OCI-LY3 (cell line): ENCODE results near the gene GALNT1.

Experiments used
- H2AFZ ChIP-seq: fragments of 200-600, 300-600 bp; shearing (Covaris generic); 2 replicates; pipeline ENCODE4 v1.6.0; 2014; ENCODE audit warnings: antibody characterized with exemption, low read depth, low read length
- H3K27ac ChIP-seq: fragments of 200-600, 300-600 bp; sonication (generic); 2 replicates; pipeline ENCODE4 v1.5.1; 2014; ENCODE audit warnings: mild to moderate bottlenecking, low read length, moderate library complexity, mixed read lengths
- H3K27me3 ChIP-seq: fragments of 200-600, 300-600 bp; sonication (generic); 2 replicates; pipeline ENCODE4 v1.6.1; 2014; ENCODE audit warnings: low read depth, low read length, mixed read lengths
- H3K36me3 ChIP-seq: fragments of 200-600, 300-600 bp; sonication (generic); replicated peaks from 2 replicates; pipeline ENCODE3; 2014; ENCODE audit warnings: low read depth, low read length, mixed read lengths
- H3K4me1 ChIP-seq: fragments of 300-600, 200-600 bp; sonication (generic); 2 replicates; pipeline ENCODE4 v1.6.1; 2014; ENCODE audit warnings: low read length, mixed read lengths
- H3K4me2 ChIP-seq: fragments of 200-600, 300-600 bp; sonication (generic); 2 replicates; pipeline ENCODE4 v1.6.1; 2014; ENCODE audit warnings: low read length, mixed read lengths
- H3K4me3 ChIP-seq: fragments of 300-600, 200-600 bp; sonication (generic); 2 replicates; pipeline ENCODE4 v1.5.1; 2014; ENCODE audit warnings: antibody characterized with exemption, mild to moderate bottlenecking, low read length, moderate library complexity
- H3K79me2 ChIP-seq: fragments of 300-600, 200-600 bp; shearing (Covaris generic); 2 replicates; pipeline ENCODE4 v1.6.1; 2014; ENCODE audit warnings: mild to moderate bottlenecking, low read length, mixed read lengths
- H3K9ac ChIP-seq: fragments of 300-600, 200-600 bp; shearing (Covaris generic); 2 replicates; pipeline ENCODE4 v1.6.0; 2014; ENCODE audit warnings: mild to moderate bottlenecking, low read length, moderate library complexity
- H3K9me3 ChIP-seq: fragments of 200-600, 300-600 bp; shearing (Covaris generic); 2 replicates; pipeline ENCODE4 v1.6.1; 2014; ENCODE audit warnings: low read length, mixed read lengths; ENCODE audit not compliant: insufficient read depth
- H4K20me1 ChIP-seq: fragments of 200-600, 300-600 bp; sonication (generic); 2 replicates; pipeline ENCODE4 v1.6.1; 2016; ENCODE audit warnings: low read length, mixed read lengths; ENCODE audit not compliant: insufficient read depth
- EZH2phosphoT487 ChIP-seq: fragments of 200-600 bp; shearing (Covaris generic); IDR thresholded peaks from 2 replicates; pipeline ENCODE4 v1.6.1; 2018; ENCODE audit warnings: antibody characterized with exemption, mixed run types, low read depth
- TF ChIP-seq, protein P1 (sequence below): fragments of 200-600, 300-600 bp; sonication (generic); IDR thresholded peaks from 2 replicates; pipeline ENCODE4 v1.5.1; 2014; ENCODE audit warnings: antibody characterized with exemption, low read length, low read depth

The GALNT1 gene

DNA sequence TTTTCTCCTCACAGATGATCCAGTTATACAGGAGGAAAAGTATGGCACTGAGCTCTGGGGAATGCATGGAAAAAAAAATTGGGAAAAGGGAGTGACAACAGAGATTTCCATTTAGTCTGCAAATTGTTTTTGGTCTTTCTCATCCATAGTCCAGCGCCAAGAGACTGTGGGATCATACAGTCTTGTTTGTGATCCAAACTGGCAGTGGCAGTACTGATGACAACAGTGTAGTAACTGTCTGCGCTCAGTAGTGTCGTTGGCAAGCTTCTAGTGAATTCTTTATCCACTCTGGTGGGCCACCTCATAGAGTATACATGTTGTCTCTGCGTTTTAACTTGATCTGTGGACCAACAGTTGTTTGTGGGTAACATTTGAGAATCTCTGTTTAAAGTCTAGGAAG is 37.9 kb downstream of the GALNT1 start:
- no peak overlapping the region for H3K4me3 ChIP-seq
- H3K4me1 ChIP-seq, result peaks cover 37% of the 10 kb centered on the region
- no peak overlapping the region for H2AFZ ChIP-seq
- no peak overlapping the region for H3K4me2 ChIP-seq
- peaks cover 43% of the 10 kb centered on the region for H3K79me2 ChIP-seq
- no peak overlapping the region for H3K27ac ChIP-seq
- no peak overlapping the region for H3K9ac ChIP-seq
- H3K36me3 ChIP-seq, result no peaks in the 10 kb centered on the region
- no peaks in the 10 kb centered on the region for H3K27me3 ChIP-seq
- TF ChIP-seq EZH2phosphoT487, result no peak
- peaks cover 10% of the 10 kb centered on the region for H4K20me1 ChIP-seq
- no peaks in the 10 kb centered on the region for H3K9me3 ChIP-seq

DNA sequence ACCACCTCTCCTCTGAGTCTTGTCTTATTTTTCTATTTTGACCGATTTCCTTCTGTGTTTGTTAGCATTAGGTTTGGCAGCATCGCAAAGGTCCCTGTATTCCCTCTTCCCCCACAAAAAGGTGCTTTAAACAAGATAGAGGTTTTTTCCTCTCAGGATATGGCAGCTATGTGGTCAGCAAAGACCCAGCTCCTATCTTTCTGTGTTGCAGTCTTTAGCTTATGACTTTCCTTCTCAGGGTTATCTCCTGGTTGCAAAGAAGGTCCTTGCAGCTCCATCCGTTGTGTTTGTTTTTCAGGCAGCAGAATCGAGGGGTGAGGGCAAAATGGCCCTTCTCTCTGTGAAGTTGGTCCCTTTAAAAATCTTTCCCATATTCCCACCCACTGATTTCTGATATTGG is 38.4 kb downstream of the GALNT1 start:
- TF ChIP-seq, protein P1, sequence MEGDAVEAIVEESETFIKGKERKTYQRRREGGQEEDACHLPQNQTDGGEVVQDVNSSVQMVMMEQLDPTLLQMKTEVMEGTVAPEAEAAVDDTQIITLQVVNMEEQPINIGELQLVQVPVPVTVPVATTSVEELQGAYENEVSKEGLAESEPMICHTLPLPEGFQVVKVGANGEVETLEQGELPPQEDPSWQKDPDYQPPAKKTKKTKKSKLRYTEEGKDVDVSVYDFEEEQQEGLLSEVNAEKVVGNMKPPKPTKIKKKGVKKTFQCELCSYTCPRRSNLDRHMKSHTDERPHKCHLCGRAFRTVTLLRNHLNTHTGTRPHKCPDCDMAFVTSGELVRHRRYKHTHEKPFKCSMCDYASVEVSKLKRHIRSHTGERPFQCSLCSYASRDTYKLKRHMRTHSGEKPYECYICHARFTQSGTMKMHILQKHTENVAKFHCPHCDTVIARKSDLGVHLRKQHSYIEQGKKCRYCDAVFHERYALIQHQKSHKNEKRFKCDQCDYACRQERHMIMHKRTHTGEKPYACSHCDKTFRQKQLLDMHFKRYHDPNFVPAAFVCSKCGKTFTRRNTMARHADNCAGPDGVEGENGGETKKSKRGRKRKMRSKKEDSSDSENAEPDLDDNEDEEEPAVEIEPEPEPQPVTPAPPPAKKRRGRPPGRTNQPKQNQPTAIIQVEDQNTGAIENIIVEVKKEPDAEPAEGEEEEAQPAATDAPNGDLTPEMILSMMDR, result no peak
- no peak for TF ChIP-seq EZH2phosphoT487
- Histone ChIP-seq H3K4me1 (peaks cover 37% of the 10 kb centered on the region), H3K27ac (no peak overlapping the region), H3K9ac (no peak overlapping the region), H3K27me3 (no peaks in the 10 kb centered on the region), H3K4me2 (no peak overlapping the region), H3K79me2 (peaks cover 43% of the 10 kb centered on the region), H3K4me3 (no peak overlapping the region), H3K36me3 (peaks cover under 1% of the 10 kb centered on the region), H3K9me3 (no peaks in the 10 kb centered on the region), H4K20me1 (peaks cover 10% of the 10 kb centered on the region), H2AFZ (no peak overlapping the region)

DNA sequence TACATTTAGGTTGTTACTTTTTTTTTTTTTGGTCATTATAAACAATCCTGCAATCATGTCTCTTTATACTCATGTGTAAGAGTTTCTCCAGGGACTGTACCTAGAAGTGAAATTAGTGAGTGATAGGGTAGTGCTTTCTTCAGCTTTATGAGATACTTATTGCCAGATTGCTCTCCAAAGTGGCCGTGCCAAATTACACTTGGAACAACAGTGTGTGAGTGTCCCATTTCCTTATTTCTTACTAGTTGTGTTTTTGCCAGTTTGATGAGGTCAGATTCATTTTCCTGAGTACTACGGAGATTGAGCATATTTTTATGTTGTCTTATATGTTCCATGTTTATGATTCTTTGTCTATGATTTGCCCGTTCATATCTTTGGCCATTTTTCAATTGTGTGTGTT is 39.2 kb downstream of the GALNT1 start:
- TF ChIP-seq, protein P1, result no peak
- no peak for TF ChIP-seq EZH2phosphoT487
- Histone ChIP-seq H3K36me3 (peaks cover 3% of the 10 kb centered on the region), H3K27ac (no peak overlapping the region), H3K4me3 (no peak overlapping the region), H3K27me3 (no peaks in the 10 kb centered on the region), H3K79me2 (peaks cover 45% of the 10 kb centered on the region), H3K4me2 (no peak overlapping the region), H3K9ac (no peak overlapping the region), H3K4me1 (peaks cover 35% of the 10 kb centered on the region), H4K20me1 (peaks cover 10% of the 10 kb centered on the region), H2AFZ (no peak overlapping the region), H3K9me3 (no peaks in the 10 kb centered on the region)

DNA sequence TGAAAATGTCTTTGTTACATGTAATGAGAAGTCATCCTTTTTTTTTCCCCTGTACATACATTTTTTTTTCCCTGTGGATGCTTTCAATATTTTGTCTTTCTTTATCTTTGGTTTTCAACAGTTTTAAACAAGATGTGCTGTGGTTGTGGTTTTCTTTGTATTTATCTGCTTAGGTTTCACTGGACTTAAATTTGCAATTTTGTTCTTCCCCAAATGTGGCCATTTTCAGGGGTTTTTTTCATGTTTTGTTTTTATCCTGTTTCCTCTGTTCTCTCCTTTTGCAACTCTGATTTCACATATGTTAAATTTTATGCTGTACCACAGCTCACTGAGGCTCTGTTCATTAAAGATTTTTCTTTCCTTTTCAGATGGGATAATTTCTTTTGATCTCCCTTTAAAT is 41.7 kb downstream of the GALNT1 start:
- Histone ChIP-seq H3K4me2 (peak overlapping the region; percentile 20), H3K27me3 (no peaks in the 10 kb centered on the region)
- TF ChIP-seq, protein P1, result no peak
- no peak for TF ChIP-seq EZH2phosphoT487

DNA sequence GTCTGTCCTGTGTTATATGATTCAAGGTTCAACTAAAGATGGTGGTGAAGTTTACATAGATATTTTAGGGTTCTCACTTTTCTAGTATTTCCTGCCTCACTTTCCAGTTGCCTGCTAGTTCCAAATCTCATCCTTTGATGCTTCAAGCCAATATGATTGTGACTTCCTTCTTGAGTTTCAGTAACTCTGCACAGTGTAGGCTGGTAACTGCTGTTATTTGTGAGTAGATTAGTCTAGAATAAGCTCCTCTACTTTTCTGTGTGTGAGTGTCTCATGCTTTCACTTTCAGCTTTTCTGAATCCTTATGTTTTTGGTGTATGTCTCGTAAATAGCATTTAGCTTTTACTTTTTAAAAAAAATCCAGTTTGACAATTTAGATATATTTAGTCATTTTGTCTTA is 42.6 kb downstream of the GALNT1 start:
- no peak for TF ChIP-seq EZH2phosphoT487
- TF ChIP-seq, protein P1, result no peak

More for the DNA sequence above, 41.7 kb downstream of the GALNT1 start:
- peaks cover 16% of the 10 kb centered on the region for H3K4me1 ChIP-seq
- H3K79me2 ChIP-seq, result peaks cover 40% of the 10 kb centered on the region
- H4K20me1 ChIP-seq, result peaks cover 3% of the 10 kb centered on the region; the same call in 1 of the 2 replicates
- no peak overlapping the region for H3K9ac ChIP-seq
- peaks cover 5% of the 10 kb centered on the region; the same call in 1 of the 2 replicates for H3K9me3 ChIP-seq
- no peak overlapping the region for H3K27ac ChIP-seq
- H3K4me3 ChIP-seq, result no peak overlapping the region
- H3K36me3 ChIP-seq, result peaks cover 14% of the 10 kb centered on the region
- H2AFZ ChIP-seq, result no peak overlapping the region

More for the DNA sequence above, 42.6 kb downstream of the GALNT1 start:
- Histone ChIP-seq H3K27me3 (no peaks in the 10 kb centered on the region), H3K4me2 (no peak overlapping the region), H4K20me1 (peaks cover 3% of the 10 kb centered on the region; the same call in 1 of the 2 replicates), H2AFZ (no peak overlapping the region), H3K4me1 (peaks cover 16% of the 10 kb centered on the region), H3K79me2 (peaks cover 40% of the 10 kb centered on the region), H3K4me3 (no peak overlapping the region), H3K9ac (no peak overlapping the region), H3K9me3 (peaks cover 5% of the 10 kb centered on the region; the same call in 1 of the 2 replicates), H3K36me3 (peaks cover 14% of the 10 kb centered on the region), H3K27ac (no peak overlapping the region)
